Activated naive CD4-positive, alpha-beta T cell (primary cell): ENCODE data around the gene SYNE1.
A peak's percentile ranks its signal among the peaks of the same experiment; 100 is the strongest.

Experiments
- DNase-seq, 4 experiments: peaks; one replicate each; lab custom pipeline; 2025; lab: John Stamatoyannopoulos, UW

SYNE1 gene

GRCh38 chr6:152314483-152314832 is 322.7 kb downstream of the SYNE1 start:
- no peak for DNase-seq

GRCh38 chr6:152313542-152314482 is 323.4 kb downstream of the SYNE1 start:
- DNase-seq: no peak

- DNase-seq: no peak
These were observed 324.7 kb downstream of the SYNE1 start for GRCh38 chr6:152312434-152312833.

GRCh38 chr6:152310371-152310954 is 326.7 kb downstream of the SYNE1 start:
- no peak for DNase-seq

- DNase-seq: peak in 2 of 4 experiments; percentile 39 to 64
These were observed 327.5 kb downstream of the SYNE1 start for GRCh38 chr6:152309648-152310047.

GRCh38 chr6:152309006-152309405 is 328.2 kb downstream of the SYNE1 start:
- no peak for DNase-seq

- no peak for DNase-seq
These were observed 328.9 kb downstream of the SYNE1 start for GRCh38 chr6:152308306-152308705.

GRCh38 chr6:152305672-152306071 is 331.5 kb downstream of the SYNE1 start:
- DNase-seq: no peak

- peak; percentile 56 to 82 (median 76) for DNase-seq
These were observed 335.2 kb downstream of the SYNE1 start for GRCh38 chr6:152301765-152302568.

- no peak for DNase-seq
These were observed 336.0 kb downstream of the SYNE1 start for GRCh38 chr6:152301021-152301764.

GRCh38 chr6:152300517-152300916 is 336.6 kb downstream of the SYNE1 start:
- no peak for DNase-seq

GRCh38 chr6:152298848-152299735 is 338.1 kb downstream of the SYNE1 start:
- DNase-seq: no peak

GRCh38 chr6:152298055-152298647 is 339.0 kb downstream of the SYNE1 start:
- no peak for DNase-seq

- no peak for DNase-seq
These were observed 340.4 kb downstream of the SYNE1 start for GRCh38 chr6:152296648-152297376.

- DNase-seq: no peak
These were observed 341.2 kb downstream of the SYNE1 start for GRCh38 chr6:152295920-152296319.

GRCh38 chr6:152295346-152295745 is 341.8 kb downstream of the SYNE1 start:
- DNase-seq: no peak

GRCh38 chr6:152293404-152293803 is 343.8 kb downstream of the SYNE1 start:
- no peak for DNase-seq

- no peak for DNase-seq
These were observed 344.6 kb downstream of the SYNE1 start for GRCh38 chr6:152292555-152292954.

- no peak for DNase-seq
These were observed 346.5 kb downstream of the SYNE1 start for GRCh38 chr6:152290693-152291092.

- DNase-seq: no peak
These were observed 359.3 kb downstream of the SYNE1 start for GRCh38 chr6:152277826-152278329.
